Heart left ventricle (tissue), 16 donors: Measurements from ENCODE around the gene LRMDA. TPM values are rescaled to one million over a fixed set of nuclear protein-coding genes. Genes with fewer than 3 reads are reported as not detected.

Experiments
- ATAC-seq, 4 donors: fragments of 200-7000 bp; cut with Tn5 transposase; one replicate each; pipeline ENCODE4 v1.9.1; 2020 to 2022; ENCODE audit warnings: moderate library complexity in 4 of 4, mild to moderate bottlenecking in 3 of 4, moderate number of reproducible peaks in 1 of 4
- DNase-seq, 5 donors: peaks; one replicate each; pipeline ENCODE4 v3.0.0-alpha.2; 2020
- H3K27ac ChIP-seq, 12 donors: fragments of 200-600 bp; sonication (generic) in 4 of 12; one replicate each; pipeline versions ENCODE4 v1.5.0 to v1.8.0; 2016 to 2022; ENCODE audit warnings: mild to moderate bottlenecking in 2 of 12
- H3K27me3 ChIP-seq, 9 donors: fragments of 200-600 bp; sonication (generic) in 2 of 9; one replicate each; pipeline versions ENCODE4 v1.5.1 to v1.8.0; 2016 to 2022; ENCODE audit warnings: mild to moderate bottlenecking in 3 of 9
- H3K36me3 ChIP-seq, 9 donors: fragments of 200-600 bp; sonication (generic) in 2 of 9; one replicate each; pipeline versions ENCODE4 v1.5.0 to v1.8.0; 2018 to 2022; ENCODE audit warnings: mild to moderate bottlenecking in 2 of 9
- H3K4me1 ChIP-seq, 12 donors: fragments of 200-600 bp; sonication (generic) in 4 of 12; one replicate each; pipeline versions ENCODE4 v1.5.0 to v1.8.0; 2016 to 2022; ENCODE audit warnings: mild to moderate bottlenecking in 3 of 12
- H3K4me3 ChIP-seq, 12 donors: fragments of 200-600 bp; sonication (generic) in 4 of 12; one replicate each; pipeline versions ENCODE4 v1.5.0 to v1.8.0; 2017 to 2022; ENCODE audit warnings: mild to moderate bottlenecking in 9 of 12, moderate library complexity in 4 of 12
- H3K9me3 ChIP-seq, 12 donors: fragments of 200-600 bp; sonication (generic) in 4 of 12; one replicate each; pipeline versions ENCODE4 v1.5.0 to v1.8.0; 2016 to 2022; ENCODE audit warnings: mild to moderate bottlenecking in 1 of 12
- POLR2A ChIP-seq, 2 donors: fragments of 450-650 bp; IDR thresholded peaks; one replicate each; pipeline ENCODE4 v1.6.1; 2017; ENCODE audit warnings: antibody characterized with exemption in 2 of 2, mild to moderate bottlenecking in 2 of 2, moderate library complexity in 2 of 2
- WGBS, 4 donors: extraction: QIAGEN DNeasy Blood & Tissue Kit in 2 of 4; methylation state at CpG; one replicate each; pipeline versions ENCODE4 v1.1.5 to v1.1.7; 2013 to 2018; 5-methylcytosine and 5-hydroxymethylcytosine counted together
- intact Hi-C, 10 donors: fragments of 100-400 bp; cut with DNase I; formaldehyde crosslinking; loops; one replicate each; pipeline versions ENCODE4 v1.11.1 to v1.14.2; 2022
- polyA plus RNA-seq, 2 donors: library from polyadenylated mRNA; stranded (reverse); fragments of 200-250 nt; gene quantifications; one replicate each; pipeline ENCODE4 v1.2.3, GENCODE V29; 2013
- total RNA-seq, 9 donors: library from RNA; depleted of rRNA in 2 of 9; stranded (reverse); fragments of >200 nt in 2 of 9; fragmentation: NEBNext Ultra II Directional in 3 of 9; extraction: Animal tissue kit (Norgen Biotek cat#: 25700) in 3 of 9; gene quantifications; one replicate each; pipeline versions ENCODE4 v1.1.0 to v1.2.4, GENCODE V29; 2016 to 2023
- TF ChIP-seq, protein P1 (sequence below), 12 donors: fragments of 200-600 bp; sonication (generic) in 4 of 12; IDR thresholded peaks; one replicate each; pipeline versions ENCODE4 v1.5.0 to v1.8.0; 2018 to 2022; ENCODE audit warnings: antibody characterized with exemption in 12 of 12, mild to moderate bottlenecking in 5 of 12
- donor health status: ischemic (EF 13 %, LVEDD 7.1; RV severe dilation, severe dysfunction).
- donor health status: healthy with polysubstance abuse.
- donor health status: DM: no; HTN: yes; CAD: no.
- donor health status: DM: no; HTN: no; CAD: no.
- donor health status: ischemic (EF 25% LVEDD 6.9; RV normal size, moderate dysfunction).
- donor health status: ischemic (EF 25% LVEDD 5.7; RV mildly dilated, moderate dysfunction).
- donor health status: healthy.
- donor health status: DM: yes; HTN: yes; CAD: no.
- donor health status: ischemic (EF 35%, LVEDD 5.7; RV mildly dilated, moderate dysfunction).
- donor health status: nonischemic (EF 11% LVEDD 7.7; RV severe dilation, severe dysfunction).
- donor health status: DM: yes; HTN: yes; CAD: no.
- donor health status: PGD.
- donor health status: ischemic (EF 29% LVEDD 5.4; RV normal size, mild dysfunction).
- donor health status: nonischemic (EF 23%, LVEDD 6.1; RV moderate dilation, normal function).

The LRMDA gene
- total and polyA plus RNA-seq, 11 donors = 2.4 to 34.4 (median 14.9) TPM

DNA sequence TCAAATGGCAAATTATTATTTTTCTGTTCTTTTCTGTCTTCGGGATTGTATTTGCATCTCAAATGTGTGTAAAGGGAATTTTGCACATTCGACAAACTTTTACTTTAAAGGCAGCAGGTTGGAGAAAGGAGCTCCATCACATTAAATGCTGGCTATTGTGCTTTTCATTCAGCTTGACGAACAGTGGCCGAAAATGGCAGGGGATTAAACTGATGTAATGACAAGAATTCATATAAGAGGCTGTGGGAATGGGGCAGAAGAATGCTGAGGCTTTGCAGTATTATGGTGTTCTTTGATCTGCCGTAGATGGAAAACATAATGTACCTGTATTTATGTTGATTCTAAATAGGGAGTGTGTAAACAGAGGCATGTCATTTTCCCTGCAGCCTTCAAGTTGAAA, 376.0 kb downstream of the LRMDA start:
- TF ChIP-seq, protein P1, sequence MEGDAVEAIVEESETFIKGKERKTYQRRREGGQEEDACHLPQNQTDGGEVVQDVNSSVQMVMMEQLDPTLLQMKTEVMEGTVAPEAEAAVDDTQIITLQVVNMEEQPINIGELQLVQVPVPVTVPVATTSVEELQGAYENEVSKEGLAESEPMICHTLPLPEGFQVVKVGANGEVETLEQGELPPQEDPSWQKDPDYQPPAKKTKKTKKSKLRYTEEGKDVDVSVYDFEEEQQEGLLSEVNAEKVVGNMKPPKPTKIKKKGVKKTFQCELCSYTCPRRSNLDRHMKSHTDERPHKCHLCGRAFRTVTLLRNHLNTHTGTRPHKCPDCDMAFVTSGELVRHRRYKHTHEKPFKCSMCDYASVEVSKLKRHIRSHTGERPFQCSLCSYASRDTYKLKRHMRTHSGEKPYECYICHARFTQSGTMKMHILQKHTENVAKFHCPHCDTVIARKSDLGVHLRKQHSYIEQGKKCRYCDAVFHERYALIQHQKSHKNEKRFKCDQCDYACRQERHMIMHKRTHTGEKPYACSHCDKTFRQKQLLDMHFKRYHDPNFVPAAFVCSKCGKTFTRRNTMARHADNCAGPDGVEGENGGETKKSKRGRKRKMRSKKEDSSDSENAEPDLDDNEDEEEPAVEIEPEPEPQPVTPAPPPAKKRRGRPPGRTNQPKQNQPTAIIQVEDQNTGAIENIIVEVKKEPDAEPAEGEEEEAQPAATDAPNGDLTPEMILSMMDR (IDR thresholded peaks at IDR 0.05) = no peak
- no peak for TF ChIP-seq POLR2A (IDR thresholded peaks at IDR 0.05)

DNA sequence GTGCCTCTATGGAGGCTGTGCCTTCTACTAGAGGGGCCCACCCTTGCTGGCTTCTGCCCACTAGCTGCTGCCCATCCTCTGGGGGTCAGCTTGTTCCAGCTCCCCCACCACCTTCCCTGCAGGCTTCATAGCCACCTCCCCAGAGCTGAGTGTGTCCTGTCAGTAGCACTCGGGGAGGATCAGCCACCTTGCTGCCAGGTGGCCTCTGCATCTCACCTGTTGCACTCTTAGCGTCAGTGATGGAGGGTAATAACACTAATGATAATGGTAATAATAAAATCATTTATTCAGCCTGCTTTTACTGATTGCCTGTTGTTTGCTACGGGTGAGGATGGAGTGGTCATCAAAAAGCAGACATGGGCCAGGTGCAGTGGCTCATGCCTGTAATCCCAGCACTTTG, 377.6 kb downstream of the LRMDA start:
- WGBS, 4 donors = 84 to 100% (median 95%) methylated on average over 3 of the region's 3 CpGs
- intact Hi-C loops = no loop called here
- Histone ChIP-seq H3K4me1 (no peaks in the 10 kb centered on the region), H3K4me3 (no peak overlapping the region), H3K36me3 (no peaks in the 10 kb centered on the region), H3K27me3 (no peaks in the 10 kb centered on the region), H3K27ac (no peak overlapping the region), H3K9me3 (no peaks in the 10 kb centered on the region)
- TF ChIP-seq POLR2A (IDR thresholded peaks at IDR 0.05) = no peak
- TF ChIP-seq, protein P1 (IDR thresholded peaks at IDR 0.05) = no peak
- ATAC-seq (no peak), DNase-seq (no peak)

More for the DNA sequence above, 376.0 kb downstream of the LRMDA start:
- DNase-seq (no peak), ATAC-seq (no peak)
- no peak overlapping the region for H3K4me3 ChIP-seq
- WGBS, 4 donors = 89 to 96% (median 94%) methylated on average over 5 of the region's 5 CpGs
- intact Hi-C loops = no loop called here
- no peaks in the 10 kb centered on the region for H3K36me3 ChIP-seq
- H3K27ac ChIP-seq = no peak overlapping the region
- H3K27me3 ChIP-seq = no peaks in the 10 kb centered on the region
- H3K9me3 ChIP-seq = no peaks in the 10 kb centered on the region
- no peaks in the 10 kb centered on the region for H3K4me1 ChIP-seq

DNA sequence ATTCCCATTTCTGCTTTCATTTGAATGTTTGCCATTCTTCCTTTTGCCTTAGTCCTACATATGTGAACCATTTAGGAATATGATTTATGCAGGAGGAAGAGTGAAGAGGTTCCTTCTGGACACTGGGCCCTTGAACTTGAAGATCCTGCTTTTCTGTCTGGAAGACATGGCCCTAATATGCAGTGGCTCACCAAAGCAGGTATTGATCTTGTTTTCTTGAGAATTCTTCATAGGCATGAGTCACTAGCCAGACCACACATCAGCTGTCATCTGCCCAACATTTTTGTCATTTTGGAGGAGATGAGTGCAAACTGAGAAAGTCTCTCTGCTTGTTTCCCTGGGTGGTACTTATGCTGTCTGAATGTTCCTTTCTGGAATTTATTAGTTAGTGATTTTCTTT, 382.6 kb downstream of the LRMDA start:
- H3K4me1 ChIP-seq = peaks cover 0 to 12% (median 0%) of the 10 kb centered on the region in 12 donors
- H3K4me3 ChIP-seq = no peak overlapping the region
- no peaks in the 10 kb centered on the region for H3K36me3 ChIP-seq
- H3K27ac ChIP-seq = no peak overlapping the region
- H3K27me3 ChIP-seq = no peaks in the 10 kb centered on the region
- H3K9me3 ChIP-seq = no peaks in the 10 kb centered on the region
- intact Hi-C loops = no loop called here
- no peak for TF ChIP-seq POLR2A (IDR thresholded peaks at IDR 0.05)
- TF ChIP-seq, protein P1 (IDR thresholded peaks at IDR 0.05) = no peak
- no peak for DNase-seq
- ATAC-seq = no peak

GRCh38 chr10:75815066-75815465, 383.6 kb downstream of the LRMDA start:
- no peak overlapping the region for H3K4me3 ChIP-seq
- no peak for DNase-seq
- ATAC-seq = no peak
- intact Hi-C loops = no loop called here
- H3K27ac ChIP-seq = no peak overlapping the region
- no peaks in the 10 kb centered on the region for H3K27me3 ChIP-seq
- H3K36me3 ChIP-seq = no peaks in the 10 kb centered on the region
- TF ChIP-seq POLR2A (IDR thresholded peaks at IDR 0.05) = no peak
- TF ChIP-seq, protein P1 (IDR thresholded peaks at IDR 0.05) = no peak
- peaks cover 0 to 12% (median 0%) of the 10 kb centered on the region in 12 donors for H3K4me1 ChIP-seq
- H3K9me3 ChIP-seq = no peaks in the 10 kb centered on the region
